ENCODE results near the gene ZNF524. TPM values are rescaled to one million over a fixed set of nuclear protein-coding genes. Genes with fewer than 3 reads are reported as not detected.

The ZNF524 gene
- total and polyA plus RNA-seq, 2 donors = 13.3 to 25.0 TPM

GRCh38 chr19:55650126-55650557 lies 50.1 kb downstream of the ZNF524 start:
- Histone ChIP-seq H3K4me1 (ENCODE audit: control insufficient read depth in 2 of 2, insufficient read depth in 2 of 2, low read length in 2 of 2) (peaks cover 11 to 31% of the 10 kb centered on the region in 2 donors), H3K9me3 (ENCODE audit: control insufficient read depth in 2 of 2, insufficient read depth in 1 of 2, low read length in 1 of 2) (no peaks in the 10 kb centered on the region), H3K27me3 (ENCODE audit: control insufficient read depth in 2 of 2, insufficient read depth in 1 of 2, low read length in 1 of 2) (no peaks in the 10 kb centered on the region), H3K36me3 (ENCODE audit: control insufficient read depth in 2 of 2, insufficient read depth in 2 of 2, low read length in 1 of 2) (peaks cover 5 to 8% of the 10 kb centered on the region in 2 donors), H3K27ac (ENCODE audit: low read depth in 1 of 2, low read length in 1 of 2) (no peak overlapping the region), H3K4me3 (ENCODE audit: low read length in 2 of 2) (no peak overlapping the region)
- 95% methylated on average over 4 of the region's 4 CpGs for WGBS
- no peak for DNase-seq (ENCODE audit: low read depth in 6 of 9, low spot score in 9 of 9)

GRCh38 chr19:55650602-55651230 lies 50.6 kb downstream of the ZNF524 start:
- no peak for DNase-seq (ENCODE audit: low read depth in 6 of 9, low spot score in 9 of 9)
- Histone ChIP-seq H3K4me3 (ENCODE audit: low read length in 2 of 2) (no peak overlapping the region), H3K27ac (ENCODE audit: low read depth in 1 of 2, low read length in 1 of 2) (no peak overlapping the region), H3K36me3 (ENCODE audit: control insufficient read depth in 2 of 2, insufficient read depth in 2 of 2, low read length in 1 of 2) (peaks cover 0 to 3% of the 10 kb centered on the region in 2 donors), H3K4me1 (ENCODE audit: control insufficient read depth in 2 of 2, insufficient read depth in 2 of 2, low read length in 2 of 2) (peaks cover 11 to 32% of the 10 kb centered on the region in 2 donors), H3K27me3 (ENCODE audit: control insufficient read depth in 2 of 2, insufficient read depth in 1 of 2, low read length in 1 of 2) (no peaks in the 10 kb centered on the region), H3K9me3 (ENCODE audit: control insufficient read depth in 2 of 2, insufficient read depth in 1 of 2, low read length in 1 of 2) (no peaks in the 10 kb centered on the region)
- 98% methylated on average over 17 of the region's 17 CpGs for WGBS

- H3K27me3 ChIP-seq (ENCODE audit: control insufficient read depth in 2 of 2, insufficient read depth in 1 of 2, low read length in 1 of 2) = no peaks in the 10 kb centered on the region
- peaks cover 0 to 3% of the 10 kb centered on the region in 2 donors for H3K36me3 ChIP-seq (ENCODE audit: control insufficient read depth in 2 of 2, insufficient read depth in 2 of 2, low read length in 1 of 2)
- H3K9me3 ChIP-seq (ENCODE audit: control insufficient read depth in 2 of 2, insufficient read depth in 1 of 2, low read length in 1 of 2) = no peaks in the 10 kb centered on the region
- H3K27ac ChIP-seq (ENCODE audit: low read depth in 1 of 2, low read length in 1 of 2) = no peak overlapping the region
- no peak for DNase-seq (ENCODE audit: low read depth in 6 of 9, low spot score in 9 of 9)
- no peak overlapping the region for H3K4me3 ChIP-seq (ENCODE audit: low read length in 2 of 2)
- WGBS = 95% methylated on average over 18 of the region's 18 CpGs
- H3K4me1 ChIP-seq (ENCODE audit: control insufficient read depth in 2 of 2, insufficient read depth in 2 of 2, low read length in 2 of 2) = peaks cover 16 to 36% of the 10 kb centered on the region in 2 donors
Measured at GRCh38 chr19:55651236-55651635, 51.1 kb downstream of the ZNF524 start.

GRCh38 chr19:55652311-55653128 lies 52.4 kb downstream of the ZNF524 start:
- H3K9me3 ChIP-seq (ENCODE audit: control insufficient read depth in 2 of 2, insufficient read depth in 1 of 2, low read length in 1 of 2) = no peaks in the 10 kb centered on the region
- H3K27ac ChIP-seq (ENCODE audit: low read depth in 1 of 2, low read length in 1 of 2) = no peak overlapping the region
- H3K36me3 ChIP-seq (ENCODE audit: control insufficient read depth in 2 of 2, insufficient read depth in 2 of 2, low read length in 1 of 2) = peaks cover 0 to 12% of the 10 kb centered on the region in 2 donors
- H3K4me3 ChIP-seq (ENCODE audit: low read length in 2 of 2) = no peak overlapping the region
- peaks cover 21 to 41% of the 10 kb centered on the region in 2 donors for H3K4me1 ChIP-seq (ENCODE audit: control insufficient read depth in 2 of 2, insufficient read depth in 2 of 2, low read length in 2 of 2)
- no peak for DNase-seq (ENCODE audit: low read depth in 6 of 9, low spot score in 9 of 9)
- no peaks in the 10 kb centered on the region for H3K27me3 ChIP-seq (ENCODE audit: control insufficient read depth in 2 of 2, insufficient read depth in 1 of 2, low read length in 1 of 2)
- WGBS = 94% methylated on average over 71 of the region's 71 CpGs

Other genes starting within 250 kb of the ZNF524 start
- 2.6 TPM for gene COX6B2, start 245.6 kb upstream of the ZNF524 start, total RNA-seq
- 40.4 TPM for gene COX6B2, start 245.6 kb upstream of the ZNF524 start, polyA plus RNA-seq
- not detected for gene GARIN5B, start 237.0 kb upstream of the ZNF524 start, total RNA-seq
- 0.05 TPM for gene GARIN5B, start 237.0 kb upstream of the ZNF524 start, polyA plus RNA-seq
- 0.38 TPM for gene IL11, start 229.8 kb upstream of the ZNF524 start, total RNA-seq
- gene IL11, start 229.8 kb upstream of the ZNF524 start, polyA plus RNA-seq = 1.5 TPM
- 0.14 TPM for gene TMEM190, start 223.5 kb upstream of the ZNF524 start, total RNA-seq
- gene TMEM190, start 223.5 kb upstream of the ZNF524 start, polyA plus RNA-seq = 3.4 TPM
- 2.5 TPM for gene TMEM238, start 216.0 kb upstream of the ZNF524 start, total RNA-seq
- 0.23 TPM for gene TMEM238, start 216.0 kb upstream of the ZNF524 start, polyA plus RNA-seq
- gene RPL28, start 214.4 kb upstream of the ZNF524 start, total RNA-seq = 667 TPM
- gene RPL28, start 214.4 kb upstream of the ZNF524 start, polyA plus RNA-seq = 2,578 TPM
- gene UBE2S, start 192.5 kb upstream of the ZNF524 start, total RNA-seq = 120 TPM
- 14.6 TPM for gene UBE2S, start 192.5 kb upstream of the ZNF524 start, polyA plus RNA-seq
- gene SHISA7, start 157.0 kb upstream of the ZNF524 start, total RNA-seq = 0.05 TPM
- 0.11 TPM for gene SHISA7, start 157.0 kb upstream of the ZNF524 start, polyA plus RNA-seq
- 26.4 TPM for gene ISOC2, start 138.6 kb upstream of the ZNF524 start, total RNA-seq
- 24.8 TPM for gene ISOC2, start 138.6 kb upstream of the ZNF524 start, polyA plus RNA-seq
- not detected for gene C19orf85, start 135.5 kb upstream of the ZNF524 start, total RNA-seq
- not detected for gene C19orf85, start 135.5 kb upstream of the ZNF524 start, polyA plus RNA-seq
- gene ZNF628, start 123.7 kb upstream of the ZNF524 start, total RNA-seq = 1.1 TPM
- gene ZNF628, start 123.7 kb upstream of the ZNF524 start, polyA plus RNA-seq = 4.8 TPM
- gene NAT14, start 115.1 kb upstream of the ZNF524 start, total RNA-seq = 116 TPM
- gene NAT14, start 115.1 kb upstream of the ZNF524 start, polyA plus RNA-seq = 58.2 TPM
- gene SSC5D, start 111.9 kb upstream of the ZNF524 start, total RNA-seq = 0.80 TPM
- 1.8 TPM for gene SSC5D, start 111.9 kb upstream of the ZNF524 start, polyA plus RNA-seq
- not detected for gene SBK2, start 63.2 kb upstream of the ZNF524 start, total RNA-seq
- gene SBK2, start 63.2 kb upstream of the ZNF524 start, polyA plus RNA-seq = not detected
- not detected for gene SBK3, start 54.7 kb upstream of the ZNF524 start, total RNA-seq
- gene SBK3, start 54.7 kb upstream of the ZNF524 start, polyA plus RNA-seq = 0.11 TPM
- 2.3 TPM for gene ZNF579, start 19.4 kb upstream of the ZNF524 start, total RNA-seq
- 5.5 TPM for gene ZNF579, start 19.4 kb upstream of the ZNF524 start, polyA plus RNA-seq
- 4.6 TPM for gene FIZ1, start 771 bp upstream of the ZNF524 start, total RNA-seq
- 11.9 TPM for gene FIZ1, start 771 bp upstream of the ZNF524 start, polyA plus RNA-seq
- gene ZNF865, start 5.4 kb downstream of the ZNF524 start, total RNA-seq = 0.85 TPM
- gene ZNF865, start 5.4 kb downstream of the ZNF524 start, polyA plus RNA-seq = 7.2 TPM
- 2.7 TPM for gene ZNF784, start 24.3 kb downstream of the ZNF524 start, total RNA-seq
- gene ZNF784, start 24.3 kb downstream of the ZNF524 start, polyA plus RNA-seq = 5.4 TPM
- gene ZNF580, start 40.7 kb downstream of the ZNF524 start, total RNA-seq = 6.4 TPM
- 32.9 TPM for gene ZNF580, start 40.7 kb downstream of the ZNF524 start, polyA plus RNA-seq
- 19.0 TPM for gene ZNF581, start 43.4 kb downstream of the ZNF524 start, total RNA-seq
- gene ZNF581, start 43.4 kb downstream of the ZNF524 start, polyA plus RNA-seq = 22.9 TPM
- 6.2 TPM for gene CCDC106, start 47.9 kb downstream of the ZNF524 start, total RNA-seq
- gene CCDC106, start 47.9 kb downstream of the ZNF524 start, polyA plus RNA-seq = 17.2 TPM
- gene U2AF2, start 54.7 kb downstream of the ZNF524 start, total RNA-seq = 137 TPM
- 123 TPM for gene U2AF2, start 54.7 kb downstream of the ZNF524 start, polyA plus RNA-seq
- gene EPN1, start 74.9 kb downstream of the ZNF524 start, total RNA-seq = 9.9 TPM
- gene EPN1, start 74.9 kb downstream of the ZNF524 start, polyA plus RNA-seq = 34.6 TPM
- not detected for gene NLRP9, start 138.1 kb downstream of the ZNF524 start, total RNA-seq
- gene NLRP9, start 138.1 kb downstream of the ZNF524 start, polyA plus RNA-seq = 0.02 TPM
- 0.33 TPM for gene RFPL4A, start 158.8 kb downstream of the ZNF524 start, total RNA-seq
- gene RFPL4A, start 158.8 kb downstream of the ZNF524 start, polyA plus RNA-seq = 0.23 TPM
- gene RFPL4AL1, start 168.8 kb downstream of the ZNF524 start, total RNA-seq = 0.28 TPM
- gene RFPL4AL1, start 168.8 kb downstream of the ZNF524 start, polyA plus RNA-seq = 0.05 TPM
- under 0.01 TPM for gene NLRP11, start 231.7 kb downstream of the ZNF524 start, total RNA-seq
- 0.02 TPM for gene NLRP11, start 231.7 kb downstream of the ZNF524 start, polyA plus RNA-seq
- gene NLRP4, start 236.3 kb downstream of the ZNF524 start, total RNA-seq = under 0.01 TPM
- 0.09 TPM for gene NLRP4, start 236.3 kb downstream of the ZNF524 start, polyA plus RNA-seq

Data from thymus (tissue), 11 donors.